Globus pallidus (tissue), 1 donor: Measurements from ENCODE around the gene SLC49A3.
A peak's percentile ranks its signal among the peaks of the same experiment; 100 is the strongest.
"Not testable (repeated sequence)": the region's sequence is repeated elsewhere in the genome, so short reads cannot be mapped to it uniquely, and the experiment has no call there.

ENCODE experiments used
- DNase-seq: peaks from one replicate; pipeline ENCODE4 v3.0.0-alpha.2; 2015; ENCODE audit warnings: low spot score

Gene SLC49A3

GRCh38 chr4:680928-681645, 7.9 kb downstream of the SLC49A3 start:
- no peak for DNase-seq

DNA sequence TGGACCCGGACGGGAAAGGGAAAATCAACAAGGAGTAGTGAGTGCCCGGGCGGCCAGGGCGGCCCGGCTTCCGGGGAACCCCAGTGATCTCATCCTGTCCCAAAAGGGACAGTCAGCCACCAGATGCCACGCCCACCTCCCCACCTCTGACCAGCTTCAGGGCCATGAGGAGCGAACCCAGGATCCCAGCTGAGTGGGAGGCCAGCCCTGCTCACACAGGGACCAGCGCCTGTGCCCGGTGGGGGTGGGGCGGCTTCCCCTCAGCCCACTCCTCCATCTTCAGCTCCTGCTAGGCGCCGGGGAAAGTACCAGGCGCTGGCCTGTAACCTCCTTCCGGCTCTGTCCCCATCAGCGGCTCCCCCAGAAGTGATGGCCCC, 8.4 kb downstream of the SLC49A3 start:
- DNase-seq = no peak

DNA sequence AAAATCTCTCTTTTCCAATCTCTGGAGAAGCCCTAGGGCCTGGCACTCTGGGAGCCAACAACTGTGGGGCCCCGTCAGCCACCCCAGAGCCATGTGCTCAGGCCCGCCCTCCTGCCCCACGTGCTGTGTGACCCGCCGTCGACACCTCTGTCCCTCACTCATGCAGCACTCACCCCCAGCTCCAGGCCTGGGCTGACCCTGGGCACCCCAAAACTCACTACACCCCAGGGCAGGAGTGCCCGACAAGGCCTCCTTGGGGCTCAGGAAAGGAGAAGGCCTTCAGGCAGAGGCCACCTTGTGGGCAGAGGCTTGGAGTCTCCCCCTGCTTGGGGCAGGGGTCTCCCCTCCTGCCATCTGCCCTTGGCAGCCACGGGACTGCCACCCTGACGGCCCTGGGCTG, 8.9 kb downstream of the SLC49A3 start:
- DNase-seq = no peak

DNA sequence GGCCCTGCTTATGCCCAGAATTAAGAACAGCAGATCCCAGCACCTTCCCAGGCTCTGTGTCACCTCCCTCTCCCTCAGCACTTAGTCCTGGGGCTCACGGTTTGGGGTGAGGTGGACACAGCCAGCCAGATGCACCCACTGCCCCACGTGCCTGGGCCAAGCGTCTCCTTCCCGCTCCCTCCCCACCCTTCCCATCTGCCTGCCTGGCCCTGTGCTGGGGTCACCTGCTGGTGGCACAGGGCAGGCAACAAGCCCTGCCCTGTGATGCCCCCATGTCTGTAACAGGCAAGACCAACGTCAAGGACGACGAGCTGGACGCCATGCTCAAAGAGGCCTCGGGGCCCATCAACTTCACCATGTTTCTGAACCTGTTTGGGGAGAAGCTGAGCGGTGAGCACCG, 9.3 kb downstream of the SLC49A3 start:
- no peak for DNase-seq

GRCh38 chr4:679104-679481, 9.9 kb downstream of the SLC49A3 start:
- DNase-seq = no peak

- no peak for DNase-seq
Observed at GRCh38 chr4:678331-679103, 10.4 kb downstream of the SLC49A3 start.

- no peak for DNase-seq
Observed at GRCh38 chr4:677431-678293, 11.3 kb downstream of the SLC49A3 start.

GRCh38 chr4:676871-677235, 12.1 kb downstream of the SLC49A3 start:
- no peak for DNase-seq

DNA sequence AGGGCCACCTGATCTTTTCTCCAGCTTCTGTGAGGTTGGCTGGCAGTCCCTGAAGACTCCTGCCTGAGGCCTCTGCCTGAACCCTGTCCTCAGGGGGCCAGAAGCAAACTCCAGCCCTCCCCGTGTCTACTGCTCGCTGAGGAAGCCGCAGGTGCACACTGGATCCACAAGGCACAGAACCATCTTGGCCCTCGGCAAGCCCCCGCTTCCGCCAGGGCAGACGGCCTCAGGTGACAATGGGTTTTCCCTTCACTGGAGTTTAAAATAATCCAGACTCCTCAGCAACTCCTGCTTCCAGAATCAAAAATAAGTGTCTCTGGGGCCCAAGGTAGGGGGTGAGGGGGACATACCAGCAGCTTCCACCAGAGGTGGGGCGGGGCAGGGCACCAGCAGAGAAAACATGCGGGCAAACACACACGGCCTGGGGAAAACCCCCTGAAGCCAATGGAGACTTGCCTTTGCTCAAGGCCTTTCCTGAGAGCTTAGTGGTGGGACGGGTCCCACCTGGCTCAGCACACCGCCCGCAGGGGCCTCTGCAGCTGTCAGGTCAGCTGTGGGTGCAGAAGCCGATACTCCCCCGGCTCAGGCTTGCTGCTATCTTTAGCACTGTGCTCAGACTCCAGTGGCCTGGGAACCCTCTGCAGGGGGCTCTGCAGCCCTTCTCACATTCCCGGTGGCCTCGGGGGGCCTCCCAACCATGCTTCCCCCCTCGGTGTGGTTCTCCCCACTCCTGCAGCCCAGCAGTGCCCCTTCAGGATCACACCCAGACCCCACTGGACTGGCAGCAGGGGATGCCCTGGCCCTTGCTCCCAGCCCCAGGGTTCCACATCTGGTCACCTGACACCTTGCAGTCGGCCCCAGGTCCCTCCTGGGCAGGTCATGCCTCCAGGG, 12.7 kb downstream of the SLC49A3 start:
- no peak for DNase-seq

DNA sequence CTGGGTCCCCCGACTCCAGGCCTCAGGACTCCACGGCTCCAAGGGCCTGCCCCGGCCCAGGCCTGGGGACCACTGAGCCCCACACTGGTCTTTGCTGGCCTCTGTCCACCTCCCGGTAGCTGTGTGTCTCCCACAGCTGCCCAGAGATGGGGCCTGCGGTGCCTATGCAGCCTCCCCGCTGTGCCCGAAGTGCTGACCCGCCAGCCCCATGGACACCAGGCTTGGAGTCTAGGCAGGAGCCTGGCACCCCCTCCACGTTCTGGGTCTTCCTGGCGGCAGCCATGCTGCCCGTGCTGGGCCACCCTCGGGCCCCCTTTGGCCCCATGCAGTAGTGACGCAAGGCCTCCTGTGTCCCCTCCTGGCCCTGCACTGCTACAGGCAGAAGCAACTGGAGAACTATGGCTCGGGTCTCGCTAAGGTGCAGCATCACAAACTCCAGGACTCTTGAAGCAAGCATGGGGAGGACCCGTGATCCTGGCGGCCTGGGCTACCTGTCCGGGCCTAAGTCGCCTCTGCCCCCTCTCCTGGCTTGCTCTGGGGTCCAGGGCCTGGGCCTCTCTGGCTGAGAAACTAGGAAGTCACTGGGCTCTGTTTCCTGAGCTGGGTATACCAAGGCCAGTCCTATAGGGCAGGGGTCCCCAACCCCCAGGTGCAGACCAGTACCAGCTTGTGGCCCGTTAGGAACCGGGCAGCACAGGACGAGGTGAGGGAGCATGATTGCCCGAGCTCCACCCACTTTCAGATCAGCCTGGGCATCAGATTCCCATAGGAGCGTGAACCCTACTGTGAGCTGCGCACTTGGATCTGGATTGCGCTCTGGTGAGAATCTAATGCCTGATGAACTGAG, 13.7 kb downstream of the SLC49A3 start:
- DNase-seq = no peak

GRCh38 chr4:674172-675035, 14.5 kb downstream of the SLC49A3 start, which contains the start of the genes ATP5ME and MYL5:
Gene ATP5ME (minus strand): TSS chr4:674276. CDS start chr4:674247, 29 bp downstream.
Gene MYL5 (plus strand): TSS chr4:674542. CDS start chr4:678027, 3,485 bp downstream.
- peak; percentile 94 for DNase-seq

DNA sequence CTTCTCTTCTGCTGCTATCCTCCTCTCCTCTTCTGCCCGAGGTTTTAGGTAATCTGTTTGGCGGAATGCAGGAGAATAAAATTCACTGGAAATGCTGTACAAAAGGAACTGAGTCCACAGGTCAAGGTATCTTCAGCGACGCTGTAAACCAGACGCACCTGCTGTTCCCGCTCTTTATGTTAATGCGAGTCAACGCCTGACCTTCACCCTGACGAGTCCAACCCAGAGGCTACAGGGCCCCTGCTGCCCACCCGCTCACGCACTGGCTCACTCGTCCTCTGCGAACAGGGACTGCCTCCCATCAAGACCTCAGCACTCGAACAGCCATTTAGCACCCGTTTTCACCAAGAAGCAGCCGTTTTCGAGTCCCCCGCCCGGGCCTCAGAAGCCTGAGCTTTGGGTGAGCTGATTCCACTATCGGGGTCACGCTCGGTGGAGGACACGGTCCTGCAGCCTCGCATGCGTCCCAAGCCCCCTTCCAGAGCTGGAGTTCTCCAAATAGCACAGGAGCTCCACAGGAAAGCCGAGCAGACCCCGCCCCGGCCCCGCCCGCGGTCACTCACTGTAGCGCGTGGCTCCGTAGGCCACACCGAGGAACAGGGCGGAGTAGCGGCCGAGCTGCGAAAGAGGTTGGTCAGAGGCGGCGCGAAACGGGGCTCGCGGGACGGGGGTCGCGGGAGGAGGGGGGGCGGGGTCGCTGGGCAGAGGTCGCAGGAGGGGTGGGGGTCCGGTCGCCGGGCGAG, 15.4 kb downstream of the SLC49A3 start:
- no peak for DNase-seq

GRCh38 chr4:671769-672168, 17.2 kb downstream of the SLC49A3 start:
- DNase-seq = no peak

GRCh38 chr4:669806-670559, 19.0 kb downstream of the SLC49A3 start:
- DNase-seq = not testable (repeated sequence)

DNA sequence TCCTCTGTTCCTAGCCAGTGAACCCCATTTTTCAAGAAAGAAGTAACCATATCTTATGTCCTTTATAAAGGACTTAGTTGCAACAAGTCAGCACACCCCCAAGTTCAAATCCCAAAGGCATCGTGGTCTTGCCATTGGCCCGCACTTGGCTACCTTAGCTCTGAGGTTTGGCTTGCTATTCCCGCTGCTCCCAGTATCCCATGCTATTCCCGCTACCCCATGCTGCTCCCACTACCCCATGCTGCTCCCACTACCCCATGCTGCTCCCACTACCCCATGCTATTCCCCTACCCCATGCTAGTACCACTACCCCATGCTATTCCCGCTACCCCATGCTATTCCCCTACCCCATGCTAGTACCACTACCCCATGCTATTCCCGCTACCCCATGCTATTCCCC, 20.7 kb downstream of the SLC49A3 start:
- DNase-seq = not testable (repeated sequence)

GRCh38 chr4:667545-667925, 21.4 kb downstream of the SLC49A3 start:
- DNase-seq = no peak

- DNase-seq = no peak
Observed at GRCh38 chr4:666822-667544, 22.0 kb downstream of the SLC49A3 start.

GRCh38 chr4:666436-666810, 22.5 kb downstream of the SLC49A3 start:
- DNase-seq = no peak
